OCI-LY3 (cell line): ENCODE results near the gene CLHC1.
"Not testable (repeated sequence)": the region's sequence is repeated elsewhere in the genome, so short reads cannot be mapped to it uniquely, and the experiment has no call there.

Source experiments
- H2AFZ ChIP-seq: fragments of 200-600, 300-600 bp; shearing (Covaris generic); 2 replicates; pipeline ENCODE4 v1.6.0; 2014; ENCODE audit warnings: antibody characterized with exemption, low read depth, low read length
- H3K27ac ChIP-seq: fragments of 200-600, 300-600 bp; sonication (generic); 2 replicates; pipeline ENCODE4 v1.5.1; 2014; ENCODE audit warnings: mild to moderate bottlenecking, low read length, moderate library complexity, mixed read lengths
- H3K27me3 ChIP-seq: fragments of 200-600, 300-600 bp; sonication (generic); 2 replicates; pipeline ENCODE4 v1.6.1; 2014; ENCODE audit warnings: low read depth, low read length, mixed read lengths
- H3K36me3 ChIP-seq: fragments of 200-600, 300-600 bp; sonication (generic); replicated peaks from 2 replicates; pipeline ENCODE3; 2014; ENCODE audit warnings: low read depth, low read length, mixed read lengths
- H3K4me1 ChIP-seq: fragments of 300-600, 200-600 bp; sonication (generic); 2 replicates; pipeline ENCODE4 v1.6.1; 2014; ENCODE audit warnings: low read length, mixed read lengths
- H3K4me2 ChIP-seq: fragments of 200-600, 300-600 bp; sonication (generic); 2 replicates; pipeline ENCODE4 v1.6.1; 2014; ENCODE audit warnings: low read length, mixed read lengths
- H3K4me3 ChIP-seq: fragments of 300-600, 200-600 bp; sonication (generic); 2 replicates; pipeline ENCODE4 v1.5.1; 2014; ENCODE audit warnings: antibody characterized with exemption, mild to moderate bottlenecking, low read length, moderate library complexity
- H3K79me2 ChIP-seq: fragments of 300-600, 200-600 bp; shearing (Covaris generic); 2 replicates; pipeline ENCODE4 v1.6.1; 2014; ENCODE audit warnings: mild to moderate bottlenecking, low read length, mixed read lengths
- H3K9ac ChIP-seq: fragments of 300-600, 200-600 bp; shearing (Covaris generic); 2 replicates; pipeline ENCODE4 v1.6.0; 2014; ENCODE audit warnings: mild to moderate bottlenecking, low read length, moderate library complexity
- H3K9me3 ChIP-seq: fragments of 200-600, 300-600 bp; shearing (Covaris generic); 2 replicates; pipeline ENCODE4 v1.6.1; 2014; ENCODE audit warnings: low read length, mixed read lengths; ENCODE audit not compliant: insufficient read depth
- H4K20me1 ChIP-seq: fragments of 200-600, 300-600 bp; sonication (generic); 2 replicates; pipeline ENCODE4 v1.6.1; 2016; ENCODE audit warnings: low read length, mixed read lengths; ENCODE audit not compliant: insufficient read depth
- CTCF ChIP-seq: fragments of 200-600, 300-600 bp; sonication (generic); IDR thresholded peaks from 2 replicates; pipeline ENCODE4 v1.5.1; 2014; ENCODE audit warnings: antibody characterized with exemption, low read length, low read depth
- EZH2phosphoT487 ChIP-seq: fragments of 200-600 bp; shearing (Covaris generic); IDR thresholded peaks from 2 replicates; pipeline ENCODE4 v1.6.1; 2018; ENCODE audit warnings: antibody characterized with exemption, mixed run types, low read depth

The CLHC1 gene

GRCh38 chr2:55200416-55200815 lies 31.7 kb downstream of the CLHC1 start:
- H3K36me3 ChIP-seq: no peaks in the 10 kb centered on the region
- H3K27me3 ChIP-seq: no peaks in the 10 kb centered on the region
- no peaks in the 10 kb centered on the region for H4K20me1 ChIP-seq
- H3K27ac ChIP-seq: no peak overlapping the region
- TF ChIP-seq CTCF: no peak
- TF ChIP-seq EZH2phosphoT487: no peak
- H3K9ac ChIP-seq: no peak overlapping the region
- no peaks in the 10 kb centered on the region for H3K9me3 ChIP-seq
- no peak overlapping the region for H3K4me3 ChIP-seq
- H2AFZ ChIP-seq: no peak overlapping the region
- H3K79me2 ChIP-seq: no peaks in the 10 kb centered on the region
- H3K4me2 ChIP-seq: no peak overlapping the region
- no peaks in the 10 kb centered on the region for H3K4me1 ChIP-seq

GRCh38 chr2:55196526-55196925 lies 35.6 kb downstream of the CLHC1 start:
- H3K36me3 ChIP-seq: no peaks in the 10 kb centered on the region
- no peaks in the 10 kb centered on the region for H3K4me1 ChIP-seq
- H3K79me2 ChIP-seq: no peaks in the 10 kb centered on the region
- no peak overlapping the region for H3K9ac ChIP-seq
- no peak overlapping the region for H2AFZ ChIP-seq
- no peak for TF ChIP-seq CTCF
- no peak for TF ChIP-seq EZH2phosphoT487
- H3K27ac ChIP-seq: no peak overlapping the region
- no peaks in the 10 kb centered on the region for H3K9me3 ChIP-seq
- H3K4me3 ChIP-seq: no peak overlapping the region
- no peaks in the 10 kb centered on the region for H3K27me3 ChIP-seq
- H4K20me1 ChIP-seq: no peaks in the 10 kb centered on the region
- H3K4me2 ChIP-seq: no peak overlapping the region

GRCh38 chr2:55191888-55192287 lies 40.2 kb downstream of the CLHC1 start:
- not testable (repeated sequence) for H3K27ac ChIP-seq, H3K9ac ChIP-seq, H3K9me3 ChIP-seq, H3K27me3 ChIP-seq, H3K4me3 ChIP-seq, H2AFZ ChIP-seq, H3K4me2 ChIP-seq, H3K4me1 ChIP-seq, H3K36me3 ChIP-seq, H3K79me2 ChIP-seq, H4K20me1 ChIP-seq

GRCh38 chr2:55186837-55187236 lies 45.3 kb downstream of the CLHC1 start:
- H4K20me1 ChIP-seq, H3K4me3 ChIP-seq, H2AFZ ChIP-seq, H3K4me2 ChIP-seq, H3K4me1 ChIP-seq, H3K9me3 ChIP-seq, H3K27ac ChIP-seq, H3K27me3 ChIP-seq, H3K9ac ChIP-seq, H3K36me3 ChIP-seq, H3K79me2 ChIP-seq: not testable (repeated sequence)

- Histone ChIP-seq H2AFZ (no peak overlapping the region), H3K4me3 (no peak overlapping the region), H3K9ac (no peak overlapping the region), H3K36me3 (no peaks in the 10 kb centered on the region), H3K27ac (no peak overlapping the region), H3K4me1 (peaks cover 7% of the 10 kb centered on the region), H3K9me3 (no peaks in the 10 kb centered on the region), H3K4me2 (no peak overlapping the region), H3K79me2 (no peaks in the 10 kb centered on the region), H4K20me1 (no peaks in the 10 kb centered on the region), H3K27me3 (no peaks in the 10 kb centered on the region)
- no peak for TF ChIP-seq EZH2phosphoT487
- TF ChIP-seq CTCF: no peak
These were observed 51.7 kb downstream of the CLHC1 start for GRCh38 chr2:55180374-55180773.
